H9 (cell line): ENCODE data around the gene RNGTT. TPM values are rescaled to one million over a fixed set of nuclear protein-coding genes. Genes with fewer than 3 reads are reported as not detected.

Source experiments
- DNase-seq: peaks from one replicate; pipeline ENCODE4 v3.0.0-alpha.2; 2017
- H2AFZ ChIP-seq: one replicate; pipeline ENCODE4 v1.6.1; 2013; ENCODE audit warnings: mild to moderate bottlenecking, low read length, control low read depth, moderate library complexity
- H2AK5ac ChIP-seq: 2 replicates; pipeline ENCODE4 v1.6.1; 2013; ENCODE audit warnings: low read length, control low read depth, mixed read lengths; ENCODE audit not compliant: insufficient read length
- H2BK120ac ChIP-seq: one replicate; pipeline ENCODE4 v1.6.1; 2013; ENCODE audit warnings: low read depth, mild to moderate bottlenecking, low read length, control low read depth, inconsistent platforms; ENCODE audit not compliant: poor library complexity, severe bottlenecking
- H2BK12ac ChIP-seq: 2 replicates; pipeline ENCODE4 v1.6.1; 2013; ENCODE audit warnings: low read length, control low read depth, mixed read lengths, low read depth; ENCODE audit not compliant: insufficient read length
- H2BK15ac ChIP-seq: 2 replicates; pipeline ENCODE4 v1.6.1; 2013; ENCODE audit warnings: low read depth, low read length, control low read depth
- H2BK20ac ChIP-seq: one replicate; pipeline ENCODE4 v1.6.1; 2013; ENCODE audit warnings: low read depth, mild to moderate bottlenecking, low read length, control low read depth, inconsistent platforms; ENCODE audit not compliant: poor library complexity, severe bottlenecking
- H2BK5ac ChIP-seq: 2 replicates; pipeline ENCODE4 v1.6.1; 2013; ENCODE audit warnings: low read length, control low read depth, mixed read lengths; ENCODE audit not compliant: insufficient read length
- H3K14ac ChIP-seq: 2 replicates; pipeline ENCODE4 v1.6.1; 2013; ENCODE audit warnings: low read length, control low read depth; ENCODE audit not compliant: insufficient read depth
- H3K18ac ChIP-seq: 2 replicates; pipeline ENCODE4 v1.6.1; 2013; ENCODE audit warnings: low read depth, mild to moderate bottlenecking, mixed read lengths, low read length, control low read depth; ENCODE audit not compliant: insufficient read length
- H3K23ac ChIP-seq: 2 replicates; pipeline ENCODE4 v1.6.1; 2013; ENCODE audit warnings: low read length, control low read depth, mixed read lengths, low read depth; ENCODE audit not compliant: insufficient read length
- H3K23me2 ChIP-seq: 2 replicates; pipeline ENCODE4 v1.6.1; 2013; ENCODE audit warnings: low read depth, mild to moderate bottlenecking, mixed read lengths, low read length, control low read depth; ENCODE audit not compliant: insufficient read length, poor library complexity, severe bottlenecking
- H3K27ac ChIP-seq: 2 replicates; pipeline ENCODE4 v1.5.1; 2013; ENCODE audit warnings: low read length, control low read depth, mixed read lengths, low read depth; ENCODE audit not compliant: insufficient read length
- H3K27me3 ChIP-seq: 2 replicates; pipeline ENCODE4 v1.6.1; 2013; ENCODE audit warnings: low read length, control low read depth, inconsistent platforms; ENCODE audit not compliant: insufficient read depth
- H3K4ac ChIP-seq: 2 replicates; pipeline ENCODE4 v1.6.1; 2013; ENCODE audit warnings: low read depth, mild to moderate bottlenecking, control low read depth, inconsistent platforms, low read length, moderate library complexity
- H3K4me1 ChIP-seq: 2 replicates; pipeline ENCODE4 v1.6.1; 2013; ENCODE audit warnings: low read length, control low read depth, inconsistent platforms; ENCODE audit not compliant: insufficient read depth
- H3K4me2 ChIP-seq: 2 replicates; pipeline ENCODE4 v1.6.1; 2013; ENCODE audit warnings: low read length, control low read depth, mixed read lengths; ENCODE audit not compliant: insufficient read length, insufficient read depth
- H3K56ac ChIP-seq: 2 replicates; pipeline ENCODE4 v1.6.1; 2013; ENCODE audit warnings: low read depth, mild to moderate bottlenecking, mixed read lengths, low read length, control low read depth; ENCODE audit not compliant: insufficient read length
- H3K79me1 ChIP-seq: 2 replicates; pipeline ENCODE4 v1.6.1; 2013; ENCODE audit warnings: low read depth, mild to moderate bottlenecking, moderate library complexity, low read length, control low read depth, inconsistent platforms; ENCODE audit not compliant: insufficient read depth, poor library complexity, severe bottlenecking
- H3K79me2 ChIP-seq: 2 replicates; pipeline ENCODE4 v1.6.1; 2013; ENCODE audit warnings: low read length, control low read depth, inconsistent platforms; ENCODE audit not compliant: insufficient read depth
- H3K9ac ChIP-seq: 2 replicates; pipeline ENCODE4 v1.6.1; 2013; ENCODE audit warnings: low read length, control low read depth, mixed read lengths; ENCODE audit not compliant: insufficient read length; ENCODE audit errors: extremely low read depth
- H3K9me3 ChIP-seq: one replicate; pipeline ENCODE4 v1.6.1; 2013; ENCODE audit warnings: low read depth, low read length, inconsistent platforms; ENCODE audit not compliant: control insufficient read depth
- H3T11ph ChIP-seq: one replicate; pipeline ENCODE4 v1.6.1; 2013; ENCODE audit warnings: mild to moderate bottlenecking, low read length, control low read depth, inconsistent platforms
- H4K20me1 ChIP-seq: one replicate; pipeline ENCODE4 v1.6.1; 2013; ENCODE audit not compliant: control insufficient read depth, insufficient read length, insufficient read depth
- H4K5ac ChIP-seq: 2 replicates; pipeline ENCODE4 v1.6.1; 2013; ENCODE audit warnings: low read depth, mild to moderate bottlenecking, mixed read lengths, low read length, control low read depth; ENCODE audit not compliant: insufficient read length
- H4K8ac ChIP-seq: replicated peaks from 2 replicates; pipeline ENCODE4 v1.6.1; 2013; ENCODE audit warnings: low read length, control low read depth, mixed read lengths, low read depth; ENCODE audit not compliant: insufficient read length
- H4K91ac ChIP-seq: 2 replicates; pipeline ENCODE4 v1.6.1; 2013; ENCODE audit warnings: low read depth, mild to moderate bottlenecking, moderate library complexity, mixed read lengths, low read length, control low read depth; ENCODE audit not compliant: insufficient read length
- H3K27ac Mint-ChIP-seq, 3 experiments: 2 replicates in 2 of 3; 3 replicates in 1 of 3; pipeline ENCODE4 v1.8.0; 2020 to 2021; ENCODE audit warnings: mixed read lengths in 3 of 3, mild to moderate bottlenecking in 1 of 3, moderate library complexity in 1 of 3
- H3K27me3 Mint-ChIP-seq: 2 replicates; pipeline ENCODE4 v1.8.0; 2021; ENCODE audit warnings: low read depth, mild to moderate bottlenecking, moderate library complexity, mixed read lengths
- H3K36me3 Mint-ChIP-seq, 3 experiments: 2 replicates in 2 of 3; 3 replicates in 1 of 3; pipeline ENCODE4 v1.8.0; 2020 to 2021; ENCODE audit warnings: low read depth in 3 of 3, mixed read lengths in 3 of 3; ENCODE audit not compliant: insufficient read depth in 1 of 3
- H3K4me1 Mint-ChIP-seq, 2 experiments: 2 replicates each; pipeline ENCODE4 v1.8.0; 2020; ENCODE audit warnings: mixed read lengths in 2 of 2
- H3K4me3 Mint-ChIP-seq, 2 experiments: 2 replicates in 1 of 2; 3 replicates in 1 of 2; pipeline ENCODE4 v1.8.0; 2020 to 2021; ENCODE audit warnings: mild to moderate bottlenecking in 2 of 2, mixed read lengths in 2 of 2, moderate library complexity in 1 of 2
- H3K9me3 Mint-ChIP-seq, 2 experiments: 2 replicates in 1 of 2; 3 replicates in 1 of 2; pipeline ENCODE4 v1.8.0; 2020; ENCODE audit warnings: mild to moderate bottlenecking in 2 of 2, mixed read lengths in 2 of 2, moderate library complexity in 1 of 2
- CTCF ChIP-seq: fragments of 200-600 bp; sonication (generic); conservative IDR thresholded peaks from 3 replicates; pipeline ENCODE4 v1.8.0; 2021; ENCODE audit warnings: antibody characterized with exemption, mild to moderate bottlenecking
- WGBS: extraction: QIAGEN DNeasy Blood & Tissue Kit; methylation state at CpG from one replicate; pipeline ENCODE4 v1.1.7; 2013; ENCODE audit warnings: missing lambda C conversion rate, low lambda C conversion rate, mixed read lengths; ENCODE audit not compliant: insufficient read length; ENCODE audit errors: extremely low coverage; 5-methylcytosine and 5-hydroxymethylcytosine counted together
- total RNA-seq: library from RNA; stranded (reverse); gene quantifications from 2 replicates; pipeline ENCODE4 v1.2.1, GENCODE V29; 2021

Gene RNGTT
- total RNA-seq, 1 experiment from 2014 or later = 20.5 TPM

GRCh38 chr6:88871498-88871897 lies 91.9 kb downstream of the RNGTT start:
- Histone ChIP-seq H3K4me1 (no peaks in the 10 kb centered on the region), H3K4me2 (no peak overlapping the region), H2BK5ac (no peak overlapping the region), H4K5ac (no peak overlapping the region), H2BK15ac (no peak overlapping the region), H4K8ac (no peak overlapping the region), H4K20me1 (no peaks in the 10 kb centered on the region), H2AK5ac (no peak overlapping the region), H2BK20ac (no peak overlapping the region), H3K23ac (no peak overlapping the region), H3K23me2 (no peaks in the 10 kb centered on the region), H4K91ac (no peak overlapping the region), H3K14ac (no peak overlapping the region), H3K79me2 (no peaks in the 10 kb centered on the region), H2BK12ac (no peak overlapping the region), H3K4ac (no peak overlapping the region), H3K9ac (no peak overlapping the region), H3K56ac (no peak overlapping the region), H3K9me3 (no peaks in the 10 kb centered on the region), H3K27me3 (no peaks in the 10 kb centered on the region), H3K79me1 (no peaks in the 10 kb centered on the region), H3K18ac (no peak overlapping the region), H2AFZ (no peak overlapping the region), H3K27ac (no peak overlapping the region), H3T11ph (no peak overlapping the region), H2BK120ac (no peak overlapping the region)
- Mint-ChIP-seq H3K27me3 (no peaks in the 10 kb centered on the region), H3K9me3 (no peaks in the 10 kb centered on the region), H3K4me1 (no peaks in the 10 kb centered on the region), H3K27ac (no peak overlapping the region), H3K36me3 (no peaks in the 10 kb centered on the region), H3K4me3 (no peak overlapping the region)
- no peak for DNase-seq
- WGBS = no CpG with 5 or more reads among the region's 3 CpGs
- TF ChIP-seq CTCF = no peak
